HG03135 (cell line): ENCODE measurements around the gene MAT1A.

ENCODE experiments used
- ATAC-seq: cut with Tn5 transposase; IDR thresholded peaks from one replicate; pipeline ENCODE4 v1.9.1; 2021; ENCODE audit warnings: mild to moderate bottlenecking, moderate library complexity; ENCODE audit not compliant: unreplicated experiment

Gene MAT1A

DNA sequence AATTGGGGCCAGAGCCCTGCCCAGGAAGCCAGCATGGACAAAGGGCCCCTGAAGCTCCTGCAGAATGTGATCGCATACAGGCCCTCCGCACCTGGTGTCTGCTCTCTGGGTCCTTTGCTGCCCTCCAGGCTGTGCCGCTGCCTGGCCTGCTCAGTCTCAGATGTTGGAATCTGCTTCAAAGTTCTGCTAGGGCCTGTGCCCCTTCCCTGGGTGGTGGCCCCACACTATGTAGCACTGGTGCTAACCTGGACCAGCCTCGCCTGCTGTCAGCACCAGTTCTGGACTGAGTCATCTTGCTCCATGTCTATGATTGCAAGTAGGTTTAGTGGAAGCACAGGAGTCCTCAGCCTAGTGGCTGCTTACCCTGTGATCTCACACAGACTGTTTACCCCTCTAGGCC lies 6.3 kb downstream of the MAT1A start:
- ATAC-seq, result no peak

DNA sequence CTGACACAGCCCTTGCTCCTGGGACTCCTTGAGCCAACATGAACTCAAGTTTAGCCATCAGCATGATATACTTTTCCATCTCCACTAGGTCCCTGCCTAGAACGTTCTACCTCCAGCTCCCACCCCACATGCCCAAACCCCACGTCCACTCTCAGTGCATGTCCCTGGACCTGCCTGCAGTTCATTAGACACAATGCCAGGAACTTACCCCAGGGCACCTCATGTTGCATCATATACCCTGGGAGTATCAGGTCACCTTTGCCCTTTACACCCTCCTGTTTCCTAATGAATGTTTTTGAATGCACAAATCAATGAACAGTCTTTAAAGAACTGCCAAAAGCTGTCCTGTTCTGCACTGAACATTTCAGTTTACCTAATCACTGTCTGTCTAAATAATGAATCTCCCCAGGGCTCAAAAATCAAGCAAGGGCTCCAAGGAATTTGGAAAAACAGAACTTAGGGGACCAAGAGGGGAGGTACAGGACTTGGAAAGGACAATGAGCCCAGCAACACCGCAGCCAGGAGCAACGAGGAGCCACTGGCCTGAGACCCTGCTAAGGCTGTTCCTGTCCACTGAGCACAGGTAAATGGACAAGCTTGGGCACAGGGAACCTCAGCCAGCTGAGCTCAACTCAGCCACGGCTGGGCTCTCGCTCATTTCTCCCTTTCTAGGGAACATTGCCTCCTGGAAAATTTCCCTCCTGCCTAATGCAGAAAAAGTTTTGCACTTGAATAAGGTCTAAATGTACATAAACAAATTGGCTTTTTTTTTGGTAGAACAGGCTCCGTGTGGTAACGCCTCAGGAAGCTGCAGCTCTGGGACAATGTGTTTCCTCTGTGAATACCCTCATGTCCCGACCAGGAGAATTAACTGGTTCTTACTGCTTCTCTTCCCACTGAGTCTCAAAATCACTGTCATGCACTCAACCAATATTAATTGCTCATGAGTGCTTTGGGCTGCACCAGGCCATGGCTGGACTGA lies 7.4 kb downstream of the MAT1A start:
- no peak for ATAC-seq

DNA sequence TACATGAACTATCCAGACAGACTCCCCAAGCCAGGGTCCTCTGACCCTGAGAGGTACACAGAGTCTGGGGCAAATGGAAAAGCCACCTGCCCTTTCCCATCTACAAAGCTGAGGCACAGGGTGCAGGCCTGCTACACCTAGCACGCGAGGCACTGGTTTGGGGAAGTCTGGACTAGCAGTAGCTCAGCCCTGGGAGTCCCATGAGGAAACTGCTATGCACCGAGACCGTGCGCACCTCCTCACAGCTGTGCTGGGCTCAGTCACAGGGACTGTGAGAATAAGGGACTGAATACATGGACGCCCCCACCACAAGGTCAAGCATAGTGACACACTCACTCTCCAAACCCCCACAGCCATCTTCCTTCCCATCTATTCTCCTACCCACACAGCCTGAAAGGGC lies 8.2 kb downstream of the MAT1A start:
- no peak for ATAC-seq

- no peak for ATAC-seq
Observed at GRCh38 chr10:80280071-80280800, 9.2 kb downstream of the MAT1A start.

DNA sequence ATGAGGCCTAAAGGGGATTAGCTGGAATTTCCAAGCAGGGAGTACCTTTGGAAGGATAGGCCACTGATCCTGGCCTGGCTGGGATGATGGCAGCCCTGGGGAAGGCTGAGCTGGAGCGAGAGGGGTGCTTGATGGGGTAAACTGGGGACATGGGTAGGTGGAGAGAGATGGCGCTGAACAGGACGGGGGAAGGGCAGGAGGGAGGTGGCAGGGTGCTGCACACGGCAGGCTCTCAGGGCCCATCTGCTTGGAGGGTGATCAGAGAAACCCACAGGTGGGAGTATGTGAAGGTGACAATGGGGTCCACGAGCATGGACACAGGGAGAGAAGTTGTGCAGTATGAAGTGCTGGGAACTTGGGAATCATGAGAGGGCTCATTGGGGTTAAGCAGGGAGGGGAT lies 10.3 kb downstream of the MAT1A start:
- no peak for ATAC-seq

DNA sequence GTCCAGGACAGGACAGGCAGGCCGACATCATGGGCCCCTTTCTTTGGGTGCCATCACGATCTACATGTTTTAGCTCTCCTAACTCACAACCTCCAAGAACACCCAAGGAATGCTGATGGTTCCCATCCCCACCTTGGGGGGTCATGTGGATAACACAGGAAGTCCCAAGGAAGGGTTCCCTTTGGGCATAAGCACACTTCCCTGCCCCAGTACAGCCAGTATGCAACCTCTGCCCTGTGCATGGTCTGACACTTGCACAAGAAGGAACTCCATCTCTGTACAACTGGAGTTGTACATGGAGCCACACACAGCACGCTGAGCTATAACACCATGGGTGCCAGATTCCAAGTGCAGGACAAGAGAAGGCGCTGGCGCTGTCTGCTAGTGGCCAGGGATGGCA lies 11.0 kb downstream of the MAT1A start:
- no peak for ATAC-seq

- ATAC-seq, result no peak
Observed at GRCh38 chr10:80277567-80278250, 11.7 kb downstream of the MAT1A start.

GRCh38 chr10:80277016-80277415 lies 12.4 kb downstream of the MAT1A start:
- no peak for ATAC-seq

- no peak for ATAC-seq
Observed at GRCh38 chr10:80276335-80276734, 13.1 kb downstream of the MAT1A start.

GRCh38 chr10:80275756-80276155 lies 13.7 kb downstream of the MAT1A start:
- ATAC-seq, result no peak

- no peak for ATAC-seq
Observed at GRCh38 chr10:80275135-80275498, 14.3 kb downstream of the MAT1A start.

- no peak for ATAC-seq
Observed at GRCh38 chr10:80274396-80275134, 14.9 kb downstream of the MAT1A start.

DNA sequence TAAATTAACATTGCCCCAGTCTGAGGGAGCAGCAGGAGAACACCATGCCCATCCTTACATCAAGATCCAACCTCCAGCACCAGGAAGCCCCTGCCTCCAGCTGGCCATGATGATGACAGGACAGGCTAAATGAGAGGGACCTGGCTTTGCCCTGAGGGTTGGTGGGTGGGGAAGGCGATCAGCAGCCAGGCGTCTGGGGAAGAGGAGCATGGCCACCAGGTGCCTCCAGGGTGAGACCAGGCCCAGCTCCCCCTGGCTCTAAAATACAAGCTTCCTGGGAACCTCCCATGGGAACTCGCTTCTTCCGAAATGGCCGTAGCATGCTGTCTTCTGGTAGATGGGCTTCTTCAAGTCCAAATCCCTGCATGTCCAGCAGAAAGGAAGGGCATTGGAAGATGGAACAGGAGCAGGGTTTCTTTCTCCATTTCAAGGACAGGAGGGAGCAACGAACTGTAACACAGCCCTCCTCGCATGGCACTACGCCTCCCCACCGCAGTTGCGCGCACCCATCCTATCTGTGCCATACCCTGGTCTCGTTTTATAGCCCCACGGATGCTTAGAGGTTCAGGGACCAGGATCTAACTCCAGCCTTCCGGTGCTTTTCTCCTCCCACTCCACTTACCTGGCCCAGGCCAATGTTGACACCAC lies 15.8 kb downstream of the MAT1A start:
- ATAC-seq, result no peak

DNA sequence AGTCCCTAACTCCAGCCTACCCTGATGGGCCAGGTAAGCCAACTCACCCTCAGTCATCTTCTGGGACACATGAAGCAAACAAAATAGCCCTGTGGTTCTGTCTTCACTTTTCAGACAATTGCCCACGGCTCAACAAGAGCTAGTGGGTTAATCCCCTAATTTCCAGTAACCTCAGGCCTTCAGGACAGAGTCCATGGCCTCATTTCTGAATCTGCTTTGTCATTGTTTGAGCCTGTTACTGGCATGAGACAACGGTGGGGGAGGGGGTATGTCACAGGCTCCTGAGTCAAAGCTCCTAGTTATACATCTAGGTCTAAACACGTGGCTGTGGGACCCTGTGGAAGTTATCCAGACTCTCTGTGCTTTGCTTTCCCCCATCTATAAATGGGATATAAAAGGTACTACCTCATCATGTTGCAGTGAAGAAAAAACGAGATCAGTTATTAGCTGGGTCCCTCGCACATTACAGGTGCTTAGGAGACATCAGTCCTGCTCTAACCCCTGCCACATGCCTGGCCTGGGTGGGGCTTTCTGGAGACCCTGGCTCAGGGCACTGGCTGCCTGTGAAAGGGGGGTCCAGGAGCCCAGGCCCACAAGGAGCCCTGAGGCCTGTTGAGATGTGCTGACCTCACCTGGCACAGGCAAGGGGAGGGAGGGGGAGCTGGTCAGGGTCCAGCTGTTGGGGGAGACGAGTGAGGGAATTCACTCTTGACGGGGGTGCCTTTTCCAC lies 16.5 kb downstream of the MAT1A start:
- no peak for ATAC-seq

DNA sequence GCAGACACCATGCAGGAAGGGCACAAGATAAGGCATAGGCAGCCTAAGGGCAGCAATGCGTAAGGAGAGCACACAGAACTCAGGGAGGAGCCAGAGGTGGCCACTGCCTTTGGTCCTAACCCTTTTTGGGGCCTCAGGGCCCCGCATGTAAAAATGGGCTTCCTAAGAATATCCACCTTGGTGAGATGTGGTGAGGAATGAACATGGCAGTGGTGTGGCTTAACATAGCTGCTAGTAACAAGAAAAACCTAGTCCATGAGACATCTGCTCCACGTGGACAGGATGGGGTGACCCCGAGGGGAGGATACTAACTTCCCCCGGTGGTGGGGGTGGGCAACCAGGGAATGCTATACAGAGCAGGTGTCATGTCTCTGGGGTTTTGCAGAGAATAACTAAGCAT lies 18.0 kb downstream of the MAT1A start:
- no peak for ATAC-seq

- ATAC-seq, result no peak
Observed at GRCh38 chr10:80270887-80271286, 18.6 kb downstream of the MAT1A start.

DNA sequence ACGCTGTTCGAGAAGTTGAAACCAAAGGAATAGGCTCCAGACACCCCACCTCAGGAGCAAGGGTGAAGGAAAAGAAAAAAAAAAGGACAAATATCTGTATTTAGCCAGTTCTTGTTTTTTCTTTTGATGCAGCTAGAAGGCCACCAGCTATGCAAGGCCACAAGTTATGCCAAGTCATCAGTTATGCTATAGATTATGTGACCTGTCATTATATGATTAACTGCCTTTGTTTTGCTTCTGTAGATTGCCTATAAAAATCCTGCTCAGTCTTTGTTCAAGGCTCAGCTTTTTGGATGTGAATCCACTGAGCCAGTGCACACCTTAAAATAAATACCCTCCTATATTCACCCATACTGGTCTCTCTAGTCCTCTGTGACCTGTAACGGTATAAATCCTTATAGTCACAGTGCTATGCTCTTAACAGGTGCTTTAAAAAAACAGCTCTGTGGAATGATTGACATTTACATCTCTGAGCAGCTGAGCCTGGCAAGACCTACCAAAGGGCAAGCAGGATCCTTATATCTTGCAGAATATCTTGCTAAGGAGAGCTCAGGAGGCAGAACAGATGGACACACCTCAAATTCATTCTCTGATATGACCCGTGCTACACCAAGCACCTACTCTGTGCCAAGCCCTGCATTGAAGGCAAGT lies 20.4 kb downstream of the MAT1A start:
- ATAC-seq, result no peak

GRCh38 chr10:80268266-80268665 lies 21.2 kb downstream of the MAT1A start:
- no peak for ATAC-seq

- no peak for ATAC-seq
Observed at GRCh38 chr10:80266513-80266863, 23.0 kb downstream of the MAT1A start.
